CD4-positive, alpha-beta T cell treated with Interleukin-12 subunit alpha and Interleukin-12 subunit beta, for 1 hour (primary cell): ENCODE data around the gene CNOT2.

Experiments used
- DNase-seq: peaks from one replicate; pipeline ENCODE4 v3.0.0-alpha.2; 2020

Gene CNOT2

GRCh38 chr12:70251661-70252060, 8.4 kb downstream of the CNOT2 start:
- DNase-seq = no peak

GRCh38 chr12:70252832-70253231, 9.6 kb downstream of the CNOT2 start:
- no peak for DNase-seq

- DNase-seq = no peak
These were observed 11.0 kb downstream of the CNOT2 start for GRCh38 chr12:70254225-70254624.

- DNase-seq = no peak
These were observed 11.6 kb downstream of the CNOT2 start for GRCh38 chr12:70254846-70255245.

GRCh38 chr12:70255311-70255710, 12.1 kb downstream of the CNOT2 start:
- DNase-seq = no peak

GRCh38 chr12:70258605-70259403, 15.6 kb downstream of the CNOT2 start:
- DNase-seq = no peak

GRCh38 chr12:70260646-70261045, 17.4 kb downstream of the CNOT2 start:
- no peak for DNase-seq

- no peak for DNase-seq
These were observed 21.0 kb downstream of the CNOT2 start for GRCh38 chr12:70264067-70264867.

- DNase-seq = no peak
These were observed 21.9 kb downstream of the CNOT2 start for GRCh38 chr12:70265132-70265531.

- DNase-seq = no peak
These were observed 24.3 kb downstream of the CNOT2 start for GRCh38 chr12:70267550-70267949.

- DNase-seq = no peak
These were observed 25.7 kb downstream of the CNOT2 start for GRCh38 chr12:70268972-70269371.

- DNase-seq = no peak
These were observed 26.9 kb downstream of the CNOT2 start for GRCh38 chr12:70270108-70270507.

- DNase-seq = no peak
These were observed 27.8 kb downstream of the CNOT2 start for GRCh38 chr12:70271025-70271424.

GRCh38 chr12:70272510-70272909, 29.3 kb downstream of the CNOT2 start:
- DNase-seq = no peak

- no peak for DNase-seq
These were observed 31.8 kb downstream of the CNOT2 start for GRCh38 chr12:70275045-70275444.

GRCh38 chr12:70277973-70278372, 34.7 kb downstream of the CNOT2 start:
- no peak for DNase-seq

GRCh38 chr12:70278945-70279344, 35.7 kb downstream of the CNOT2 start:
- DNase-seq = no peak

GRCh38 chr12:70283232-70283631, 40.0 kb downstream of the CNOT2 start:
- DNase-seq = no peak

GRCh38 chr12:70288817-70289216, 45.6 kb downstream of the CNOT2 start:
- DNase-seq = no peak

- no peak for DNase-seq
These were observed 46.9 kb downstream of the CNOT2 start for GRCh38 chr12:70290116-70290515.

- no peak for DNase-seq
These were observed 49.0 kb downstream of the CNOT2 start for GRCh38 chr12:70292017-70292776.

GRCh38 chr12:70304684-70305555, 61.7 kb downstream of the CNOT2 start:
- DNase-seq = peak; percentile 32
